Skeletal muscle cell (primary cell): ENCODE results near the gene CMSS1.
"Not testable (repeated sequence)": the region's sequence is repeated elsewhere in the genome, so short reads cannot be mapped to it uniquely, and the experiment has no call there.

Experiments used
- DNase-seq: peaks from one replicate; pipeline ENCODE4 v3.0.0-alpha.2; 2010; ENCODE audit warnings: low read depth
- H3K4me3 ChIP-seq: 2 replicates; pipeline ENCODE4 v1.5.1; 2011; ENCODE audit warnings: low read depth, mild to moderate bottlenecking, control low read depth, low read length, moderate library complexity

Gene CMSS1

DNA sequence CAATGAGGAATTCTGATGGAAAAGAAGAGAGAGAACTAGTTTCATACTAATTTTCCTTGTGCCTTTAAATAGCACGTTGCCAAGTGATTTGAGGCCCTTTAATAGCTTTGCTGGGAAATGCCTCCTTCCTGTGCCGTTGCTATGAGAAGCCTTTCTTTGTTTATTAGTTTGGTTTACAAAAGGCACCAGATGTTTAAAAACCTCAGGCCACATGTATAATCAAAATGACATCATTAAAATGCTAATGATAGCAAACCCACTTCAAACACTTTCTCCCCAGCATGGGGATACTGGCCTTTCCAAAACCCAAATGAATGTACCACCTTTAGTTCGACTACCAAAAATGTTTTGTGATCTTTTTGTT lies 393.1 kb downstream of the CMSS1 start:
- DNase-seq = peak; percentile 41
- H3K4me3 ChIP-seq = no peak overlapping the region

DNA sequence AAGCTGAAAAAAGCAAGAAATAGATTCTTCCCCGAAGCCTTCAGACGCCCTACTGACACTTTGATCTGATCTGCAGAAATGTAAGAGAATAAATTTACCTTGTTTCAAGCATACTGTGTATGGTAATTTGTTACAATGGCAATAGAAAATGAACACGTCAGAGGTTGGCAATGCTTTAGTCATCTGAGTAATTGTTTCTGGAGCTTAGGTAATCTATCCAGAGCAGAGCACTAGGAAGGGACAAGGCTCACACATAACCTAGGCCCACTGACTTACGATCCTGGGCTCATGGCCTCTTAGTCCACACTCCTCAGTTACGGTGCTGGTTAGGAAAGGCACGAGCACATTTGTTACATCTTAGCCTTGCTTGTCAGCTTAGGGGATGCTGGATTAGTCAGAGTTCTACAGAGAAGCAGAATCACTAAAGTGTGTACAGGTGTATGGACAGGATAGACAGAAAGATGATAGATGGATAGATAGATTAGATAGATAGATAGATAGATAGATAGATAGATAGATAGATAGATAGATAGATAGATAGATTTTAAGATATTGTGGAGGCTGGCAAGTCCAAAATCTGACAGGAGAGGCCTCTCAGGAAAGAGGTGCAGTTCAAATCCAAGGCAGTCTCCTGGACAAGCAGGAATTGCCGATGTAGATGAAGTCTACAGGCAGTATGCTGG lies 396.4 kb downstream of the CMSS1 start:
- DNase-seq = no peak
- H3K4me3 ChIP-seq = no peak overlapping the region

- H3K4me3 ChIP-seq = no peak overlapping the region
Measured at GRCh38 chr3:100214574-100214964, 396.9 kb downstream of the CMSS1 start.

DNA sequence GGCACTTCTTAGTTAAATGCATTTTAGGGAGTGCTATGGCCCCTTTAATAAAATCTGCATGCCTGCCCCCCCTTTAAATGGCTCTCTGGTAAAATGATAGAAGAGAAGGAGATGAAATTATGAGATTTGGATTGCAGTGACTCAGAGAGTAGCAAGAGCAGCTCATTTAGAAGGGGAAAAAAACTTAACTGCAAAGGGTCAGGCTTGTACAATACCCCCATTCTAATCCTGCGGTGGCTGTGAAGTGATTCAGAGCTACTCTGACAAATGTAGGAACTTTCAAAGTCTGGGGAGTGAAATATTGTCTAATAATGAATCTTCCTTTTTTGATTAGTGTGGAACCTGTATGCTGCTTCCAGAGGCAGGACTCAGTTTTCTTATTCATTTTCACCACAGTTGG lies 399.1 kb downstream of the CMSS1 start:
- DNase-seq = no peak
- H3K4me3 ChIP-seq = no peak overlapping the region

More at GRCh38 chr3:100214574-100214964, 396.9 kb downstream of the CMSS1 start:
- no peak for DNase-seq

DNA sequence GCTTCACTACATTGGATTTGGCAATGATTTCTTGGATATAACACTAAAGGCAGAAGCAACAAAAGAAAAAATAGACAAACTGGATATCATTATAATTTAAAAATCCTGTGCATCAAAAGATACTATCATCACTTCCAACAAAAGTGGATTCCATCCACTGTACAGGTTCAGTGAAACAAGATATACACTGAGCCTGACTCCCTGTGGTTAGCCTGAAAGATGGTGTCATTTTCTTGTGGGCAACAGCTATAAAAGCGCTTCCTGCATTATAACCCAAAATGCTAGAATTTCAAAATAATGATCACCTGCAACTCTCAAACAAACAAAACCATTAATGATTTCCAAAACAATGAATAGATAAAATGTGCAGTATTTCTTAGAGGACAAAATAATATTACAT lies 403.5 kb downstream of the CMSS1 start:
- DNase-seq = no peak
- H3K4me3 ChIP-seq = no peak overlapping the region

GRCh38 chr3:100225193-100225592 lies 407.5 kb downstream of the CMSS1 start:
- DNase-seq = no peak
- no peak overlapping the region for H3K4me3 ChIP-seq

GRCh38 chr3:100225883-100226282 lies 408.2 kb downstream of the CMSS1 start:
- no peak overlapping the region for H3K4me3 ChIP-seq
- DNase-seq = no peak

DNA sequence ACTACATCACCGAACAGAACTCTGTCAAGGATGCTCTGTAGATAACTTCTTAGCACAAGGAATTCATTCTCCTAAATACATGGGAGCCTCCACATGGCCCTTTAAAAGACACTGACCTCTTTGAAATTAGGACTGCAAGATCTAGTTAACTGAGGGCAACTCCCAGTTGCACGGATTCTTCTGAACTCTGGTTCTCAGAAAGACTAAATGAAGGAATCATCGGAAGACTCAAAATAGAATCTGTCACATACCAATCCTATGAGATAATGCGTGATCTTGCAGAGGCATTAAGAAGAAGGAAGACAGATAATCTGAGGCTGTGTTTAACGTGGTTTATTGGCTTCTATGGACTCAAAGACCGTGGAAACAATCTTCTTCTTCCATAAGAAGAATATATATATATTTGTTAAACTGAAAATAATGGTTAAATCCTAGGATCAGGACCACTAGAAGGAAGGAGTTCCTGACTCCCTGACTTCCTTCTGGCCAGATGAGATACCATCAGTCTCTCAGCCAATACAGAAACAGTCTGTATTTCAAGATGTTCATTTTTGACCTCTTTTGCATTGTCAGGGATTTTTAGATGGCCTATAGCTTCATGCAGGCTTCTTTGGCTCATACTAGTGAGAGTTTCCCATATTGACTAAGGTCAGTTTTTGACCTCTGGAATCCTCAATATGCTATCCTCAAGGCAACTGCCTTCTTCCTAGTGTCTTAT lies 409.2 kb downstream of the CMSS1 start:
- no peak overlapping the region for H3K4me3 ChIP-seq
- DNase-seq = no peak

- DNase-seq = no peak
- no peak overlapping the region for H3K4me3 ChIP-seq
Measured at GRCh38 chr3:100227511-100227921, 409.9 kb downstream of the CMSS1 start.

GRCh38 chr3:100228247-100228646 lies 410.6 kb downstream of the CMSS1 start:
- no peak overlapping the region for H3K4me3 ChIP-seq
- DNase-seq = no peak

GRCh38 chr3:100229188-100229587 lies 411.5 kb downstream of the CMSS1 start:
- DNase-seq, H3K4me3 ChIP-seq: not testable (repeated sequence)

DNA sequence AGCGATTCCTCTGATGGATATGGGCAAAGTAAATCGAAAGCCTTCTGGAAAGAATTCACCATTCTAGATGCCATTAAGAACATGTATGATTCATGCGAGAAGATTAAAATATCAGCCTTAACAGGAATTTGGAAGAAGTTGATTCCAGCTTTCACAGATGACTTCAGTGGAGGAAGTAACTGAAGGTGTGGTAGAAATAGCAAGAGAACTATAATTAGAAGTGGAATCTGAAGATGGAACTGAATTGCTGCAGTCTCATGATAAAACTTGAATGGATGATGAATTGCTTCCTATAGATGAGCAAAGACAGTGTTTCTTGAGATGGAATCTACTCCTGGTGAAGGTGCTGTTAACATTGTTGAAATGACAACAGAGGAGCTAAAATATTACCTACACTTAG lies 413.0 kb downstream of the CMSS1 start:
- no peak overlapping the region for H3K4me3 ChIP-seq
- no peak for DNase-seq
